ENCODE data around the gene GABRP.
A peak's percentile ranks its signal among the peaks of the same experiment; 100 is the strongest.

The GABRP gene

DNA sequence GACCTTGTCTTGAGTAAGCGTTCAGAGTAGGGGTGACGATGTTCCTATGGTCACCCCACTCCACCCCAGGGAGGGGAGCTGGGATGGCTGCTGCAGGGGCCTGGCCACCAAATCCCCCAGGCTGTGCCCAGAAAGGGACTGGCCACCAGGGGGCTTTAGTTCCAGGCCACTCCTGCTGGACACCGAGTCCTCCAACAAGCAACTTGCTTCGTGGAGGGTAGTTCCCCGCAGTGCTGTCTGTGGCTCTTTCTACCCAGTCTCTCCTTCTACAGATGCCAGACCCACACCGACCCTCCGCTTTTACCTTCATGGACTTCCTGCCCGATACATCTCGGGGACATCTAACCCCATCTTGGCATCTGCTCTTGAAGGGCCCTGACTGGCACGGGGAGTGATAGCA, 35.7 kb upstream of the GABRP start:
- no peak for DNase-seq (ENCODE audit: low read depth)
- no peak overlapping the region for H3K4me3 ChIP-seq (ENCODE audit: low read length)
- TF ChIP-seq, protein P1, sequence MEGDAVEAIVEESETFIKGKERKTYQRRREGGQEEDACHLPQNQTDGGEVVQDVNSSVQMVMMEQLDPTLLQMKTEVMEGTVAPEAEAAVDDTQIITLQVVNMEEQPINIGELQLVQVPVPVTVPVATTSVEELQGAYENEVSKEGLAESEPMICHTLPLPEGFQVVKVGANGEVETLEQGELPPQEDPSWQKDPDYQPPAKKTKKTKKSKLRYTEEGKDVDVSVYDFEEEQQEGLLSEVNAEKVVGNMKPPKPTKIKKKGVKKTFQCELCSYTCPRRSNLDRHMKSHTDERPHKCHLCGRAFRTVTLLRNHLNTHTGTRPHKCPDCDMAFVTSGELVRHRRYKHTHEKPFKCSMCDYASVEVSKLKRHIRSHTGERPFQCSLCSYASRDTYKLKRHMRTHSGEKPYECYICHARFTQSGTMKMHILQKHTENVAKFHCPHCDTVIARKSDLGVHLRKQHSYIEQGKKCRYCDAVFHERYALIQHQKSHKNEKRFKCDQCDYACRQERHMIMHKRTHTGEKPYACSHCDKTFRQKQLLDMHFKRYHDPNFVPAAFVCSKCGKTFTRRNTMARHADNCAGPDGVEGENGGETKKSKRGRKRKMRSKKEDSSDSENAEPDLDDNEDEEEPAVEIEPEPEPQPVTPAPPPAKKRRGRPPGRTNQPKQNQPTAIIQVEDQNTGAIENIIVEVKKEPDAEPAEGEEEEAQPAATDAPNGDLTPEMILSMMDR (IDR thresholded peaks at IDR 0.05; ENCODE audit: insufficient read depth, low read depth, low read length, missing control alignments) = peak; percentile 15

DNA sequence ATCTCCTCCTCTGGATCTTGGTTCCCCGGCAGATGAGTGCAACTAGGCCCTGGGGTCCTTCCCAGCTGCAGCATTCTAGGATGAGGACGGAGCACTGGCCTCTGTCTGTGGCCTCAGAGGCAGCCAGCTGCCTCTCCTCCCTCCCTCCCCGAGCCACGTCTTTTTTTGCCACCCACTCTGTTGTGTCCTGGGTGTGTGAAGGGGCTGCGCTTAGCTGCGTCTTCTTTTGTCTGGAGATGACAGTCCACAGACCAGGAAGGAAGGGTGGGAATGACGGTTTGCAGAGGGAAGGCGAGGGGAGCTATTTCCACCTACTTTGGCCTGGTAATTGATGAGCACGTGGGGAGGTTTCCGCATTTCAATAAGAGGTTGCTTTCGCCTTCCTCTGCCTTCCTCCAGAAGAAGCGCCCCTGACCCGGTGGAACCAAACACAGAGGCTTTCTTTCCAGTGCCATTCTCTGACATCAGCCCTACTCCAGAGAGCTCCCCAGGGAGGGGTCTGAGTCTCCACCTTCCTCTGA, 34.5 kb upstream of the GABRP start:
- DNase-seq (ENCODE audit: low read depth) = no peak
- H3K4me3 ChIP-seq (ENCODE audit: low read length) = no peak overlapping the region
- TF ChIP-seq, protein P1 (IDR thresholded peaks at IDR 0.05; ENCODE audit: insufficient read depth, low read depth, low read length, missing control alignments) = no peak

DNA sequence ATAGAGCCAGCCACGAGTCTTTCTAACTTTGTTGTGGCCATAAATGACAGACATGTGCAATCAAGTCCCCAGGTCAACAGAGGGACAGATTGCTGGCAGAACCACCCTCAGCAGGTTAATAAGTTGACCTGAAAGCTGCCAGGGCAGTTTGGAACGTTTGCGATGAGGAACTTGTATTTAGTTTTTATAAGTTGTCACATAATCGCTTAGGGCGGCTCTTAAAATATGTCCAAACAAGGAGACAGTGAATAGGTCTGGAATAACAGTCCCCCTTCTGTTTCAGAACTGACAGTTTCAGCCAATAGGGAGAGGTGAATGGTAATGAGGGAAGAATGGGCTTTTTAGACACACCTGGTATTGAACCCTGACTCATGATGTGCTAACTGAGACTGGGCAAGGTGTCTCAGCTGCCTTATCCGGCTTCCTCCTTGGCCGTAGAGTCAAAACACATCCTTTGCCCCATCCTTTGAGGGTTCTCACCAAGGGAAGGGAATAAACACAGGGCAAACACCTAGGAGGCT, 33.6 kb upstream of the GABRP start:
- no peak overlapping the region for H3K4me3 ChIP-seq (ENCODE audit: low read length)
- peak; percentile 52 for DNase-seq (ENCODE audit: low read depth)
- TF ChIP-seq, protein P1 (IDR thresholded peaks at IDR 0.05; ENCODE audit: insufficient read depth, low read depth, low read length, missing control alignments) = no peak

DNA sequence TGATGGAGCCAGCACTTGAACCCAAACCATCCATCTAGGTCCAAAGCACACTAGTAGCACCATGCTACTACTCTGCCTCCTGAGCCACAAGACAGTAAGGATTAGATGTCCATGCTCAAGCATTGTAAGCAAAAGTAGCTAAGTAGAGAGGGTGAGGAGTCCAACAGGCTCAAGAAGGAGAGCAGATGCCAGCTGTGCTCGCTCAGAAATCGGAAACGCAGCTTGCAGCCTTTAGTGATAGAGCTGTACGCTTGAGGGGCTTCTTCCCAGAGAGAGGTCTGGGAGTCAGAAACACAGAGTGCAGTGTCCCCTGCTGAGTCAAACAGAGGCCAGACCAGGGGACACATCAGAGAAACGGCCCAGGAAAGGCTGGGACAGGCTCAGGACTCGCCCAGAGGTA, 32.7 kb upstream of the GABRP start:
- no peak for DNase-seq (ENCODE audit: low read depth)
- TF ChIP-seq, protein P1 (IDR thresholded peaks at IDR 0.05; ENCODE audit: insufficient read depth, low read depth, low read length, missing control alignments) = no peak
- no peak overlapping the region for H3K4me3 ChIP-seq (ENCODE audit: low read length)

DNA sequence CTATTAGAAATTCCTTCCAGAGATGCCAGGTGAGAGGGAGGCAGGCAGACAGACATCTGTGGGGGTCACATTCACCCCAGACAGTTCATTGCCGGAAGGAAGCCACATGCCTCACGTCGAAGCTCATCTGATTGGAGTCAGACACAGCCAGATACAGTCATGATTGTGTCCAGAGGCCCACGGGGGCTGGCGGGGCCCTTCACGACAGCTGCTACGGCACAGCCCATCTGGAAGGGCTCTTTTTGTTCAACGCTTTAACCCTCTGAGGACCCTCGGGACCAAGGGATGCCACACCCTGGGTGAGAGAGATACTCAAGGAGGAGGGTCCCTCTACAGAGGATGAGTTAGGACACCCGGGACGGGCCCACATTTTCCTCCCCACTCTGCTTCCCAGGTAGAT, 31.9 kb upstream of the GABRP start:
- H3K4me3 ChIP-seq (ENCODE audit: low read length) = no peak overlapping the region
- TF ChIP-seq, protein P1 (IDR thresholded peaks at IDR 0.05; ENCODE audit: insufficient read depth, low read depth, low read length, missing control alignments) = no peak
- no peak for DNase-seq (ENCODE audit: low read depth)

DNA sequence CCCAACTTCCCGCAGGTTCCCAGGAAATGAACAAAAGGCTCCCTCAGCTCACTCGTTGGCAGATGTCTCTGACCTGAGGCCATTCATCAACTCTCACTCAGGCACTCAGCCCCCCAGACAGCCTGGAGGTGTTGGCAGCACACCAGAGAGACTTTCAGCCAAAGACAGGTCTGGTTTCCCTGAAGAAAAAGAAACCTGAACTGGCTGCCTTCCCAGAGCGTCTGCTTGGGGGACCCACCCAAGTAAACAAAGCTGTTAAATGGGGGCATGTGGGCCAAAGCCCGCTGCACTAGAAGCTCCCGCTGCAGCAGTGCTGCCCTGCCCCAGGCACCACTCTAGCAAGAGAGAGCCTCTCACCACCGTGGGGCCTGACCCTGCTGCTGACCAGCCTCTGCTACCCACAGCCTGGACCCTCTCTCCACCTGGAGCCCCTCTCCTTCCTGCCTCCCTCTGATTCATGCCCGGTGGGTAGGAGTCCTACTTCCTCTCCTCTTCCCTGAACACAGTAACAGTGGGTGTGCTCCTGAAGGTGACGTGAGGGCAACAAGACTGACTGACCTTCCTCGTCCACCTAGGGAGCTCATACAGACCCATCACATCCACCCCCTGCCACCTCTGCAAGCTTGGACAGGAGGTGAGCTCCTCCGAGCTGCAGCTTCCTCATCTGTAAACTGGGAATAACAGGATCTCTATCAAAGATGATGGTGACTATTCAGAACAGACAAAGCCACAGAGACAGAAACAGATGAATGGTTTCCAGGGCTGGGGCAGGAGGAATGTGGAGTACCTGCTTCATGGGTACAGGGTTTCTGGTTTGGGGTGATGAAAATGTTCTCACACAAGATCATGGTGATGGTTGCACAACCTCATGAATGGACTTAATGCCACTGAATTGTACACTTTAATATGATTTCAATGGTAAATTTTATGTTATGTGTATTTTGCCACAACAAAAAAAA, 31.0 kb upstream of the GABRP start:
- TF ChIP-seq, protein P1 (IDR thresholded peaks at IDR 0.05; ENCODE audit: insufficient read depth, low read depth, low read length, missing control alignments) = no peak

More for the DNA sequence above, 31.0 kb upstream of the GABRP start:
- DNase-seq (ENCODE audit: low read depth) = peak; percentile 17
- H3K4me3 ChIP-seq (ENCODE audit: low read length) = no peak overlapping the region
